IMR-90 (cell line): ENCODE results near the gene RIMKLA. TPM values are rescaled to one million over a fixed set of nuclear protein-coding genes. Genes with fewer than 3 reads are reported as not detected.

Experiments used
- ATAC-seq: fragments of 200-7000 bp; cut with Tn5 transposase; 2 replicates; pipeline ENCODE4 v1.9.1; 2020; ENCODE audit warnings: low read depth, mild to moderate bottlenecking, moderate library complexity
- BruUV-seq: library from RNA; stranded (reverse); fragments of 400-500 nt; replicated peaks from 2 replicates; lab custom pipeline; 2021; lab: Mats Ljungman, UMichigan
- CTCF ChIA-PET: fragments of 300-600 bp; formaldehyde crosslinking; extraction: SDS; loops from one replicate; lab custom pipeline; 2021; ENCODE audit warnings: antibody characterized with exemption; lab: Yijun Ruan, JAX
- POLR2A ChIA-PET: fragments of 300-600 bp; sonication (Branson Sonifier 250); formaldehyde crosslinking; loops from one replicate; lab custom pipeline; 2022; ENCODE audit warnings: antibody characterized with exemption; ENCODE audit not compliant: unreplicated experiment; lab: Charles Lee
- DNase-seq: peaks from one replicate; pipeline ENCODE4 v3.0.0; 2013
- H2AFZ ChIP-seq: replicated peaks from 2 replicates; pipeline ENCODE3; 2013; ENCODE audit warnings: low read length, mild to moderate bottlenecking; ENCODE audit not compliant: poor library complexity
- H2AK5ac ChIP-seq: 2 replicates; pipeline ENCODE4 v1.6.1; 2013; ENCODE audit warnings: low read depth, low read length, inconsistent platforms
- H2AK9ac ChIP-seq: replicated peaks from 2 replicates; pipeline ENCODE3; 2013; ENCODE audit warnings: mild to moderate bottlenecking, low read depth, low read length, moderate library complexity; ENCODE audit not compliant: poor library complexity
- H2BK120ac ChIP-seq: 2 replicates; pipeline ENCODE4 v1.6.1; 2013; ENCODE audit warnings: low read depth, low read length, inconsistent platforms
- H2BK15ac ChIP-seq: 3 replicates; pipeline ENCODE4 v1.6.1; 2013; ENCODE audit warnings: low read depth, low read length, inconsistent platforms
- H2BK20ac ChIP-seq: 2 replicates; pipeline ENCODE4 v1.6.1; 2013; ENCODE audit warnings: low read depth, mild to moderate bottlenecking, inconsistent platforms, low read length, moderate library complexity
- H2BK5ac ChIP-seq: 2 replicates; pipeline ENCODE4 v1.6.1; 2013; ENCODE audit warnings: mild to moderate bottlenecking, low read depth, low read length, inconsistent platforms; ENCODE audit not compliant: poor library complexity, severe bottlenecking
- H3K14ac ChIP-seq: replicated peaks from 2 replicates; pipeline ENCODE4 v1.6.1; 2013; ENCODE audit warnings: low read depth, low read length, inconsistent platforms
- H3K18ac ChIP-seq: 2 replicates; pipeline ENCODE4 v1.6.1; 2013; ENCODE audit warnings: low read depth, low read length, control low read depth
- H3K23ac ChIP-seq: 2 replicates; pipeline ENCODE4 v1.6.1; 2013; ENCODE audit warnings: low read depth, low read length, inconsistent platforms
- H3K27ac ChIP-seq: 2 replicates; pipeline ENCODE4 v1.5.1; 2013; ENCODE audit warnings: mild to moderate bottlenecking, control low read depth, low read length; ENCODE audit not compliant: insufficient read depth
- H3K27me3 ChIP-seq: 2 replicates; pipeline ENCODE4 v1.6.1; 2013; ENCODE audit warnings: low read length; ENCODE audit not compliant: control insufficient read depth, insufficient read depth
- H3K36me3 ChIP-seq: 2 replicates; pipeline ENCODE4 v1.6.1; 2013; ENCODE audit warnings: low read length, mixed read lengths; ENCODE audit not compliant: control insufficient read depth, insufficient read depth
- H3K4ac ChIP-seq: 2 replicates; pipeline ENCODE4 v1.6.1; 2013; ENCODE audit warnings: low read depth, low read length, inconsistent platforms
- H3K4me1 ChIP-seq: 2 replicates; pipeline ENCODE4 v1.6.1; 2013; ENCODE audit warnings: low read length, mixed read lengths; ENCODE audit not compliant: control insufficient read depth, insufficient read depth
- H3K4me2 ChIP-seq: 2 replicates; pipeline ENCODE4 v1.6.1; 2013; ENCODE audit warnings: low read depth, mild to moderate bottlenecking, control low read depth, low read length, moderate library complexity
- H3K4me3 ChIP-seq: 2 replicates; pipeline ENCODE4 v1.5.1; 2013; ENCODE audit warnings: low read depth, mild to moderate bottlenecking, control low read depth, low read length, moderate library complexity; ENCODE audit not compliant: insufficient read depth
- H3K56ac ChIP-seq: 2 replicates; pipeline ENCODE4 v1.6.1; 2013; ENCODE audit warnings: low read length, inconsistent platforms; ENCODE audit not compliant: insufficient read depth; ENCODE audit errors: extremely low read depth
- H3K79me1 ChIP-seq, 2 experiments: 2 replicates each; pipeline ENCODE4 v1.6.1; 2013; ENCODE audit warnings: low read length in 2 of 2, inconsistent platforms in 1 of 2, low read depth in 1 of 2
- H3K9ac ChIP-seq: 2 replicates; pipeline ENCODE4 v1.6.1; 2013; ENCODE audit warnings: low read depth, low read length, control low read depth
- H3K9me1 ChIP-seq: 2 replicates; pipeline ENCODE4 v1.6.1; 2013; ENCODE audit warnings: low read length, inconsistent platforms; ENCODE audit not compliant: insufficient read depth
- H3K9me3 ChIP-seq: 2 replicates; pipeline ENCODE4 v1.6.1; 2013; ENCODE audit warnings: low read length; ENCODE audit not compliant: control insufficient read depth, insufficient read depth
- H4K20me1 ChIP-seq: 2 replicates; pipeline ENCODE4 v1.6.1; 2013; ENCODE audit warnings: low read length, inconsistent platforms; ENCODE audit not compliant: insufficient read depth
- H4K5ac ChIP-seq: 2 replicates; pipeline ENCODE4 v1.6.1; 2013; ENCODE audit warnings: mild to moderate bottlenecking, low read depth, low read length, control low read depth
- H4K8ac ChIP-seq, 2 experiments: 2 replicates each; pipeline ENCODE4 v1.6.1; 2013; ENCODE audit warnings: low read depth in 2 of 2, low read length in 2 of 2, control low read depth in 1 of 2, inconsistent platforms in 1 of 2
- H4K91ac ChIP-seq: 2 replicates; pipeline ENCODE4 v1.6.1; 2013; ENCODE audit warnings: low read depth, low read length, inconsistent platforms; ENCODE audit not compliant: insufficient read depth
- CEBPB ChIP-seq: IDR thresholded peaks from 2 replicates; pipeline ENCODE4 v1.6.1; 2012; ENCODE audit warnings: low read depth, low read length, improper control_type of control experiment
- CHD1 ChIP-seq: IDR thresholded peaks from 2 replicates; pipeline ENCODE4 v1.6.1; 2012; ENCODE audit warnings: low read depth, low read length, improper control_type of control experiment
- ELK1 ChIP-seq: fragments of 150-350 bp; IDR thresholded peaks from 2 replicates; pipeline ENCODE4 v1.6.1; 2016; ENCODE audit warnings: low read depth, mild to moderate bottlenecking, low read length, moderate library complexity, borderline replicate concordance
- MAFK ChIP-seq: IDR thresholded peaks from 2 replicates; pipeline ENCODE4 v1.6.1; 2012; ENCODE audit warnings: low read depth, low read length, improper control_type of control experiment
- NFE2L2 ChIP-seq: fragments of 150-350 bp; IDR thresholded peaks from 2 replicates; pipeline ENCODE4 v1.6.1; 2016; ENCODE audit warnings: low read depth, mild to moderate bottlenecking, low read length
- POLR2A ChIP-seq: IDR thresholded peaks from 2 replicates; pipeline ENCODE4 v1.6.1; 2012; ENCODE audit warnings: mild to moderate bottlenecking, low read depth, low read length
- RCOR1 ChIP-seq: IDR thresholded peaks from 2 replicates; pipeline ENCODE4 v1.6.1; 2012; ENCODE audit warnings: mild to moderate bottlenecking, low read length, improper control_type of control experiment; ENCODE audit not compliant: insufficient replicate concordance
- RFX5 ChIP-seq: IDR thresholded peaks from 2 replicates; pipeline ENCODE4 v1.8.0; 2012; ENCODE audit warnings: low read depth, mild to moderate bottlenecking, low read length, moderate library complexity
- SMC3 ChIP-seq: fragments of 150-350 bp; IDR thresholded peaks from 2 replicates; pipeline ENCODE4 v1.6.1; 2016; ENCODE audit warnings: low read depth, mild to moderate bottlenecking, antibody characterized with exemption, low read length, moderate library complexity
- USF2 ChIP-seq: fragments of 150-350 bp; IDR thresholded peaks from 2 replicates; pipeline ENCODE4 v1.6.1; 2017; ENCODE audit warnings: mild to moderate bottlenecking, antibody characterized with exemption, low read length, low read depth
- WGBS, 2 experiments: methylation state at CpG; one replicate each; pipeline versions ENCODE4 v1.1.5 to v1.1.7; 2013; ENCODE audit warnings: missing lambda C conversion rate in 2 of 2; ENCODE audit not compliant: insufficient read length in 1 of 2; ENCODE audit errors: extremely low coverage in 2 of 2; 5-methylcytosine and 5-hydroxymethylcytosine counted together
- dilution Hi-C: fragments of 300-500 bp; cut with HindIII; formaldehyde crosslinking; loops from one replicate; pipeline ENCODE4 v1.14.3; 2018; ENCODE audit warnings: low sequenced_read_pairs; ENCODE audit not compliant: unreplicated experiment
- in situ Hi-C: fragments of 300-500 bp; cut with MboI; formaldehyde crosslinking; loops from 3 replicates; pipeline ENCODE4 v1.14.3; 2019; ENCODE audit warnings: low sequenced_read_pairs, inconsistent platforms, mixed read lengths
- intact Hi-C: fragments of 100-400 bp; cut with micrococcal nuclease; formaldehyde crosslinking; loops from 2 replicates; pipeline ENCODE4 v1.10.0; 2022
- polyA plus RNA-seq, 3 experiments: library from polyadenylated mRNA; depleted of rRNA; stranded (reverse); fragments of >200 nt; gene quantifications; 2 replicates each; pipeline ENCODE4 v1.2.3, GENCODE V29; 2012; ENCODE audit warnings: low replicate concordance in 1 of 3
- total RNA-seq: library from RNA; depleted of rRNA; stranded (reverse); fragments of >200 nt; gene quantifications from 2 replicates; pipeline ENCODE4 v1.2.3, GENCODE V29; 2012

The RIMKLA gene
- total and polyA plus RNA-seq, 2 of the 4 experiments (the other 2 are of a cell fraction), result not detected

- Histone ChIP-seq H2AFZ (no peak overlapping the region), H3K23ac (no peak overlapping the region), H3K9me3 (no peaks in the 10 kb centered on the region), H3K27ac (no peak overlapping the region), H3K4me3 (no peak overlapping the region), H4K5ac (no peak overlapping the region), H3K79me1 (no peaks in the 10 kb centered on the region), H3K18ac (no peak overlapping the region), H4K8ac (no peak overlapping the region), H2AK5ac (no peak overlapping the region), H2BK120ac (no peak overlapping the region), H3K9ac (no peak overlapping the region), H3K56ac (no peak overlapping the region), H3K4me1 (no peaks in the 10 kb centered on the region), H3K4ac (no peak overlapping the region), H2BK20ac (no peak overlapping the region), H2AK9ac (no peak overlapping the region), H4K20me1 (no peaks in the 10 kb centered on the region), H3K4me2 (no peak overlapping the region), H3K36me3 (no peaks in the 10 kb centered on the region), H4K91ac (no peak overlapping the region), H2BK15ac (no peak overlapping the region), H3K27me3 (peaks cover 10% of the 10 kb centered on the region), H3K9me1 (no peaks in the 10 kb centered on the region), H2BK5ac (no peak overlapping the region), H3K14ac (no peak overlapping the region)
- no peak for DNase-seq
- no peak for TF ChIP-seq MAFK
- TF ChIP-seq USF2, result no peak
- no peak for TF ChIP-seq POLR2A
- no peak for TF ChIP-seq SMC3
- TF ChIP-seq ELK1, result no peak
- no peak for TF ChIP-seq CEBPB
- TF ChIP-seq RFX5, result no peak
- no peak for TF ChIP-seq RCOR1
- no peak for TF ChIP-seq NFE2L2
- TF ChIP-seq CHD1, result no peak
- intact Hi-C loops (no loop called here), in situ Hi-C loops (no loop called here), dilution Hi-C loops (no loop called here)
- no TSS peak for BruUV-seq
- POLR2A ChIA-PET, result no interaction called here
- 85% methylated on average over 3 of the region's 6 CpGs; no CpG with 5 or more reads in 1 of the 2 experiments for WGBS, 2 experiments
- CTCF ChIA-PET, result no interaction called here
- no peak for ATAC-seq
Observed at GRCh38 chr1:42386051-42386450, 5.5 kb downstream of the RIMKLA start.
